H9 (cell line): ENCODE measurements around the gene WDR48. TPM values are rescaled to one million over a fixed set of nuclear protein-coding genes. Genes with fewer than 3 reads are reported as not detected.

Experiments used
- DNase-seq: peaks from one replicate; pipeline ENCODE4 v3.0.0-alpha.2; 2017
- H2AFZ ChIP-seq: one replicate; pipeline ENCODE4 v1.6.1; 2013; ENCODE audit warnings: mild to moderate bottlenecking, low read length, control low read depth, moderate library complexity
- H2AK5ac ChIP-seq: 2 replicates; pipeline ENCODE4 v1.6.1; 2013; ENCODE audit warnings: low read length, control low read depth, mixed read lengths; ENCODE audit not compliant: insufficient read length
- H2BK120ac ChIP-seq: one replicate; pipeline ENCODE4 v1.6.1; 2013; ENCODE audit warnings: low read depth, mild to moderate bottlenecking, low read length, control low read depth, inconsistent platforms; ENCODE audit not compliant: poor library complexity, severe bottlenecking
- H2BK12ac ChIP-seq: 2 replicates; pipeline ENCODE4 v1.6.1; 2013; ENCODE audit warnings: low read length, control low read depth, mixed read lengths, low read depth; ENCODE audit not compliant: insufficient read length
- H2BK15ac ChIP-seq: 2 replicates; pipeline ENCODE4 v1.6.1; 2013; ENCODE audit warnings: low read depth, low read length, control low read depth
- H2BK20ac ChIP-seq: one replicate; pipeline ENCODE4 v1.6.1; 2013; ENCODE audit warnings: low read depth, mild to moderate bottlenecking, low read length, control low read depth, inconsistent platforms; ENCODE audit not compliant: poor library complexity, severe bottlenecking
- H2BK5ac ChIP-seq: 2 replicates; pipeline ENCODE4 v1.6.1; 2013; ENCODE audit warnings: low read length, control low read depth, mixed read lengths; ENCODE audit not compliant: insufficient read length
- H3K14ac ChIP-seq: 2 replicates; pipeline ENCODE4 v1.6.1; 2013; ENCODE audit warnings: low read length, control low read depth; ENCODE audit not compliant: insufficient read depth
- H3K18ac ChIP-seq: 2 replicates; pipeline ENCODE4 v1.6.1; 2013; ENCODE audit warnings: low read depth, mild to moderate bottlenecking, mixed read lengths, low read length, control low read depth; ENCODE audit not compliant: insufficient read length
- H3K23ac ChIP-seq: 2 replicates; pipeline ENCODE4 v1.6.1; 2013; ENCODE audit warnings: low read length, control low read depth, mixed read lengths, low read depth; ENCODE audit not compliant: insufficient read length
- H3K23me2 ChIP-seq: 2 replicates; pipeline ENCODE4 v1.6.1; 2013; ENCODE audit warnings: low read depth, mild to moderate bottlenecking, mixed read lengths, low read length, control low read depth; ENCODE audit not compliant: insufficient read length, poor library complexity, severe bottlenecking
- H3K27ac ChIP-seq: 2 replicates; pipeline ENCODE4 v1.5.1; 2013; ENCODE audit warnings: low read length, control low read depth, mixed read lengths, low read depth; ENCODE audit not compliant: insufficient read length
- H3K27me3 ChIP-seq: 2 replicates; pipeline ENCODE4 v1.6.1; 2013; ENCODE audit warnings: low read length, control low read depth, inconsistent platforms; ENCODE audit not compliant: insufficient read depth
- H3K4ac ChIP-seq: 2 replicates; pipeline ENCODE4 v1.6.1; 2013; ENCODE audit warnings: low read depth, mild to moderate bottlenecking, control low read depth, inconsistent platforms, low read length, moderate library complexity
- H3K4me1 ChIP-seq: 2 replicates; pipeline ENCODE4 v1.6.1; 2013; ENCODE audit warnings: low read length, control low read depth, inconsistent platforms; ENCODE audit not compliant: insufficient read depth
- H3K4me2 ChIP-seq: 2 replicates; pipeline ENCODE4 v1.6.1; 2013; ENCODE audit warnings: low read length, control low read depth, mixed read lengths; ENCODE audit not compliant: insufficient read length, insufficient read depth
- H3K56ac ChIP-seq: 2 replicates; pipeline ENCODE4 v1.6.1; 2013; ENCODE audit warnings: low read depth, mild to moderate bottlenecking, mixed read lengths, low read length, control low read depth; ENCODE audit not compliant: insufficient read length
- H3K79me1 ChIP-seq: 2 replicates; pipeline ENCODE4 v1.6.1; 2013; ENCODE audit warnings: low read depth, mild to moderate bottlenecking, moderate library complexity, low read length, control low read depth, inconsistent platforms; ENCODE audit not compliant: insufficient read depth, poor library complexity, severe bottlenecking
- H3K79me2 ChIP-seq: 2 replicates; pipeline ENCODE4 v1.6.1; 2013; ENCODE audit warnings: low read length, control low read depth, inconsistent platforms; ENCODE audit not compliant: insufficient read depth
- H3K9ac ChIP-seq: 2 replicates; pipeline ENCODE4 v1.6.1; 2013; ENCODE audit warnings: low read length, control low read depth, mixed read lengths; ENCODE audit not compliant: insufficient read length; ENCODE audit errors: extremely low read depth
- H3K9me3 ChIP-seq: one replicate; pipeline ENCODE4 v1.6.1; 2013; ENCODE audit warnings: low read depth, low read length, inconsistent platforms; ENCODE audit not compliant: control insufficient read depth
- H3T11ph ChIP-seq: one replicate; pipeline ENCODE4 v1.6.1; 2013; ENCODE audit warnings: mild to moderate bottlenecking, low read length, control low read depth, inconsistent platforms
- H4K20me1 ChIP-seq: one replicate; pipeline ENCODE4 v1.6.1; 2013; ENCODE audit not compliant: control insufficient read depth, insufficient read length, insufficient read depth
- H4K5ac ChIP-seq: 2 replicates; pipeline ENCODE4 v1.6.1; 2013; ENCODE audit warnings: low read depth, mild to moderate bottlenecking, mixed read lengths, low read length, control low read depth; ENCODE audit not compliant: insufficient read length
- H4K8ac ChIP-seq: replicated peaks from 2 replicates; pipeline ENCODE4 v1.6.1; 2013; ENCODE audit warnings: low read length, control low read depth, mixed read lengths, low read depth; ENCODE audit not compliant: insufficient read length
- H4K91ac ChIP-seq: 2 replicates; pipeline ENCODE4 v1.6.1; 2013; ENCODE audit warnings: low read depth, mild to moderate bottlenecking, moderate library complexity, mixed read lengths, low read length, control low read depth; ENCODE audit not compliant: insufficient read length
- H3K27ac Mint-ChIP-seq, 3 experiments: 2 replicates in 2 of 3; 3 replicates in 1 of 3; pipeline ENCODE4 v1.8.0; 2020 to 2021; ENCODE audit warnings: mixed read lengths in 3 of 3, mild to moderate bottlenecking in 1 of 3, moderate library complexity in 1 of 3
- H3K27me3 Mint-ChIP-seq: 2 replicates; pipeline ENCODE4 v1.8.0; 2021; ENCODE audit warnings: low read depth, mild to moderate bottlenecking, moderate library complexity, mixed read lengths
- H3K36me3 Mint-ChIP-seq, 3 experiments: 2 replicates in 2 of 3; 3 replicates in 1 of 3; pipeline ENCODE4 v1.8.0; 2020 to 2021; ENCODE audit warnings: low read depth in 3 of 3, mixed read lengths in 3 of 3; ENCODE audit not compliant: insufficient read depth in 1 of 3
- H3K4me1 Mint-ChIP-seq, 2 experiments: 2 replicates each; pipeline ENCODE4 v1.8.0; 2020; ENCODE audit warnings: mixed read lengths in 2 of 2
- H3K4me3 Mint-ChIP-seq, 2 experiments: 2 replicates in 1 of 2; 3 replicates in 1 of 2; pipeline ENCODE4 v1.8.0; 2020 to 2021; ENCODE audit warnings: mild to moderate bottlenecking in 2 of 2, mixed read lengths in 2 of 2, moderate library complexity in 1 of 2
- H3K9me3 Mint-ChIP-seq, 2 experiments: 2 replicates in 1 of 2; 3 replicates in 1 of 2; pipeline ENCODE4 v1.8.0; 2020; ENCODE audit warnings: mild to moderate bottlenecking in 2 of 2, mixed read lengths in 2 of 2, moderate library complexity in 1 of 2
- CTCF ChIP-seq: fragments of 200-600 bp; sonication (generic); conservative IDR thresholded peaks from 3 replicates; pipeline ENCODE4 v1.8.0; 2021; ENCODE audit warnings: antibody characterized with exemption, mild to moderate bottlenecking
- whole genome bisulfite sequencing: extraction: QIAGEN DNeasy Blood & Tissue Kit; methylation state at CpG from one replicate; pipeline ENCODE4 v1.1.7; 2013; ENCODE audit warnings: missing lambda C conversion rate, low lambda C conversion rate, mixed read lengths; ENCODE audit not compliant: insufficient read length; ENCODE audit errors: extremely low coverage; 5-methylcytosine and 5-hydroxymethylcytosine counted together
- total RNA-seq: library from RNA; stranded (reverse); gene quantifications from 2 replicates; pipeline ENCODE4 v1.2.1, GENCODE V29; 2021

WDR48 gene
- total RNA-seq, 1 experiment from 2014 or later: 52.7 TPM

GRCh38 chr3:39088456-39088855 lies 36.6 kb downstream of the WDR48 start:
- H3K9me3 Mint-ChIP-seq: no peaks in the 10 kb centered on the region
- DNase-seq: no peak
- no peak overlapping the region for H4K8ac ChIP-seq
- H3K18ac ChIP-seq: no peak overlapping the region
- no peaks in the 10 kb centered on the region for H3K79me1 ChIP-seq
- no peak overlapping the region for H4K91ac ChIP-seq
- no peak overlapping the region for H2AK5ac ChIP-seq
- no peak overlapping the region for H2BK15ac ChIP-seq
- no peaks in the 10 kb centered on the region for H3K27me3 Mint-ChIP-seq
- H3K9me3 ChIP-seq: no peaks in the 10 kb centered on the region
- H3K27me3 ChIP-seq: no peaks in the 10 kb centered on the region
- no peak overlapping the region for H3K4me2 ChIP-seq
- H3K9ac ChIP-seq: no peak overlapping the region
- no peak overlapping the region for H2AFZ ChIP-seq
- H2BK20ac ChIP-seq: no peak overlapping the region
- no peak overlapping the region for H3K14ac ChIP-seq
- no peaks in the 10 kb centered on the region for H3K23me2 ChIP-seq
- TF ChIP-seq CTCF: no peak
- H3K36me3 Mint-ChIP-seq: peaks cover 13 to 68% (median 62%) of the 10 kb centered on the region in 3 experiments; a peak in 5 of 7 replicates
- H2BK5ac ChIP-seq: no peak overlapping the region
- no peak overlapping the region for H4K5ac ChIP-seq
- no CpG with 5 or more reads among the region's 3 CpGs for WGBS
- no peak overlapping the region for H3K23ac ChIP-seq
- H3T11ph ChIP-seq: no peak overlapping the region
- H3K4me3 Mint-ChIP-seq: no peak overlapping the region
- no peak overlapping the region for H3K4ac ChIP-seq
- no peaks in the 10 kb centered on the region for H3K4me1 Mint-ChIP-seq
- no peak overlapping the region for H3K27ac ChIP-seq
- H2BK12ac ChIP-seq: no peak overlapping the region
- no peak overlapping the region for H3K56ac ChIP-seq
- no peaks in the 10 kb centered on the region for H4K20me1 ChIP-seq
- no peaks in the 10 kb centered on the region for H3K4me1 ChIP-seq
- no peak overlapping the region for H2BK120ac ChIP-seq
- H3K79me2 ChIP-seq: no peaks in the 10 kb centered on the region
- H3K27ac Mint-ChIP-seq: no peak overlapping the region
